NCI-H82 treated with DMSO at 0.1 percent for 48 hours (cell line): ENCODE data around the gene SPAG16.

Experiments
- DNase-seq: peaks from one replicate; lab custom pipeline; 2025; ENCODE audit not compliant: unreplicated experiment; lab: John Stamatoyannopoulos, UW

SPAG16 gene

GRCh38 chr2:213789940-213790339 lies 505.7 kb downstream of the SPAG16 start:
- DNase-seq = no peak

GRCh38 chr2:213792045-213792444 lies 507.8 kb downstream of the SPAG16 start:
- no peak for DNase-seq

GRCh38 chr2:213806125-213806726 lies 522.0 kb downstream of the SPAG16 start:
- DNase-seq = no peak

- no peak for DNase-seq
These were observed 532.3 kb downstream of the SPAG16 start for GRCh38 chr2:213816583-213816982.

- no peak for DNase-seq
These were observed 534.2 kb downstream of the SPAG16 start for GRCh38 chr2:213818436-213818835.

DNA sequence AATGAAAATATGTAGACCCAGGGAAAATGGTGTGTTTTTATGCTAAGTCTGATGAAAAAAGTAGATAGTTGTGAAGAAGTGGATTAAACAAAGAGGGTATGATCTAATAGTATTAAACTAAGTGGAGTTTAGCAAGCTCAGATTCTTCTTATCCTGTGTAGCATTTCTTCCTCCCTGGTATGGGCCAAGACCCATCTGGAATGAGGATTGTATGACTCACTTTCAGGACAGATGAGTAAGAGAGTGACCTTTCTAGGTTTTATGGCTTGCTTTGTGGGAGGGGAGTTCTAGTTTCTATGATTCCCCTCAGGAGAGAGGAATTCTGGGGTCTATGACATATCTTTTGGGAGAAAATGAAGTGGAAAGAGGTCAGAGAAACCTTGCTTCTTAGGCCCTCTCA lies 550.1 kb downstream of the SPAG16 start:
- no peak for DNase-seq

GRCh38 chr2:213834746-213835145 lies 550.5 kb downstream of the SPAG16 start:
- DNase-seq = no peak

GRCh38 chr2:213846856-213847255 lies 562.6 kb downstream of the SPAG16 start:
- DNase-seq = no peak

DNA sequence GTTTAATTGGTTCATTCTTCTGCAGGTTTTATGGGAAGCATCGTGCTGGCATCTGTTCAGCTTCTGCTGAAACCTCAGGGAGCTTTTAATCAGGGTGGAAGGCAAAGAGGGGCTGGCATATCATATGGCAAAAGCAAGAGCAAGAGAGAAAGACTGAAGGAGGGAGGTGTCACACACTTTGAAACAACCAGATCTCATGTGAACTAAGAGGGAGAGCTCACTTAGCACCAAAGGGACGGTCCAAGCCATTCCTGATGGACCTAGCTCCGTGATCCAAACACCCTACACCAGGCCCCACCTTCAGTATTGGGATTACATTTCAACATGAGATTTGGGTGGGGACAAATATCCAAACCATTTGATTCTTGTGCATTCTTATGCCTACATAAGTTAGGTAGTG lies 563.1 kb downstream of the SPAG16 start:
- DNase-seq = no peak

GRCh38 chr2:213848631-213849030 lies 564.4 kb downstream of the SPAG16 start:
- no peak for DNase-seq

GRCh38 chr2:213861638-213862037 lies 577.4 kb downstream of the SPAG16 start:
- no peak for DNase-seq

- DNase-seq = peak; percentile 5
These were observed 578.3 kb downstream of the SPAG16 start for GRCh38 chr2:213862407-213863076.

DNA sequence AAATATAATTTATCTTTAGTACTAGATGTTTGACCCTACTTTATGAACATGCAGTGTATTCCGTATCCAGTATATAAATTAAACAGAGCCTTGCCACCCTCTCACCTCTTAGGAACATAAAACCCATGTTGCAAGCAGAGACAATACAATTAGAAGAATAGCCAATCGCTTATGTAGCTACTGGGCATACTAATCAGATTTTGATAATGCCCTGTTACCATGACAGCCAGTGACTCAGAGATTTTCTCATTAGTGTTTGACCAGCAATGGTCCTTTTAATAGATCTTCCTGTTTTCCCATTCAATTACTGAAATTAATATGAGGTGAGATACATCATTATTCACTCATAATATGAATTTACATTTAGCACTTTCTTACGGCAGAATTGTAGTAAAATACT lies 579.3 kb downstream of the SPAG16 start:
- DNase-seq = peak; percentile 86

GRCh38 chr2:213868526-213868925 lies 584.3 kb downstream of the SPAG16 start:
- DNase-seq = no peak

GRCh38 chr2:213885485-213885884 lies 601.2 kb downstream of the SPAG16 start:
- no peak for DNase-seq

- DNase-seq = no peak
These were observed 630.2 kb downstream of the SPAG16 start for GRCh38 chr2:213914510-213914909.

DNA sequence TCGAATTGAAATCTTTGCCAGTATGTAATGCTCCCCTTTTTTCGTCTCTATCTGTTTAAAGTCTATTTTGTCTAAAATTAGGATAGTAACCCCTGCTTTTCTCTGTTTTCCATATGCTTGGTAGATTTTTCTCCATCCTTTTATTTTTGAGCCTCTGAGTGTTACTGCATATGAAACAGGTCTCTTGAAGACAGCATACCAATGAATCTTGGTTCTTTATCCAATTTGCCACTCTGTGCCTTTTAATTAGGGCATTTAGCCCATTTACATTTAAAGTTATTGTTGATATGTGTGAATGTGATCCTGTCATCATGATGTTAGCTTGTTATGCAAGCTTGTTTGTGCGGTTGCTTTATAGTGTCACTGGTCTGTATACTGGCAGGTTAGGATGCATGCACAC lies 635.8 kb downstream of the SPAG16 start:
- DNase-seq = no peak

DNA sequence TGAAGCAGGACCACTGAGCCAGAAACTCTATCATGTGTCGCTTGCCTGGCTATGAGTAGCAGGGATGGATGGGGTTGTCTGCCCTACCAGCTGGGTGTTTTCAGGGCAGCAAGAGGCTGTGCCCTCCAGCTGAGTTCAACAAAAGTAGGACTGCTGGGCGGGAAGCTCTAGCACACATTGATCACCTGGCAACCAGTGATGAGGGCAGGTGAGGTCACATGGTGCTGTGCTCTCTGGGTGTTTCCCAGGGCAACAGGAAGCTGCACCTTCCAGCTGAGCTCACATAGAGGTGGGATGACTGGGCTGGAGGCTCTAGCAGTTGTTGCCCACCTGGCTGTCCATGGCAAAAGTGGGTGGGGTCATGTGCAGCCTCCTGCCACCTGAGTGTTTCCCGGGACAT lies 639.3 kb downstream of the SPAG16 start:
- no peak for DNase-seq

DNA sequence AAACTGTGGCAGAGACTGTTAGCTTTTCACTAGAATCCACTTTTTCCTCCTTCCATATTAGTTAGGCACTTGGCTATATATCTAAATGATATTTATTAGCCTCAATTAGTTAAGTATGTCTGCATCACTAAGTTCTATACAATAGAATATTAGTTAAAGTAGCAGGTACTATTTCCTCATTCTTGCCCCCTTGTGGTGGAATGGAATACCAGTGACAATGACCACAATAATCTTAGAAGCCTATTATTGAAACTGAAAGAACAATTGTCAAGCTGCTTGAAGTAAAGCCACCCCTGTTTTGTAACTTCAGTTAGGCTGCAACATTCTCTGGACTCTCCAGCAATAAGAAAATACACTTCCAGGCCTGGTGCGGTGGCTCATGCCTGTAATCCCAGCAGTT lies 650.3 kb downstream of the SPAG16 start:
- DNase-seq = no peak

- no peak for DNase-seq
These were observed 673.8 kb downstream of the SPAG16 start for GRCh38 chr2:213958086-213958485.

GRCh38 chr2:213959589-213959988 lies 675.3 kb downstream of the SPAG16 start:
- DNase-seq = no peak

- no peak for DNase-seq
These were observed 687.3 kb downstream of the SPAG16 start for GRCh38 chr2:213971536-213971935.

DNA sequence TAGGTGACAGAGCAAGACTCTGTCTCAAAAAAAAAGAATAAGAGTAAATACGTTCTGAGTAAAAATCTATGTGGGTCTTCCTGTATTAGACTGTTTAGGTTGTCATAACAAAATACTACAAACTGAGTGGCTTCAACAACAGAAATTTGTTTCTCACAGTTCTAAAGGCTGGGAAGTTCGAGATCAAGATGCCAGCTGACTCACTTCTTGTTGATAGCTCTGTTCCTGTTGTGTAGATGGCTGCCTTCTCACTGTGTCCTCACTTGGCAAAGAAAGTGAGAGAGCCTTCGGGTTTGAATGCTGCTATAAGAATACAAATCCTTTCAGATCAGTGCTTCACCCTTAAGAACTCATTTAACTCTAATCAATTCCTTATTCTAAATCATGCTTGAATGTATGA lies 696.6 kb downstream of the SPAG16 start:
- DNase-seq = no peak
